Uterus (tissue), 2 donors: ENCODE data around the gene STRA6.

Experiments
- POLR2A ChIP-seq, 2 donors: fragments of 450-650 bp; IDR thresholded peaks; one replicate each; pipeline ENCODE4 v1.6.1; 2016; ENCODE audit warnings: antibody characterized with exemption in 2 of 2, mild to moderate bottlenecking in 1 of 2, moderate library complexity in 1 of 2
- TF ChIP-seq, protein P1 (sequence below), 4 experiments: fragments of 200-600 bp in 2 of 4; fragments of 450-650 bp in 2 of 4; sonication (generic) in 2 of 4; IDR thresholded peaks; one replicate each; pipeline ENCODE4 v1.5.1; 2016 to 2019; ENCODE audit warnings: antibody characterized with exemption in 4 of 4, mild to moderate bottlenecking in 2 of 4, moderate library complexity in 1 of 4

DNA sequence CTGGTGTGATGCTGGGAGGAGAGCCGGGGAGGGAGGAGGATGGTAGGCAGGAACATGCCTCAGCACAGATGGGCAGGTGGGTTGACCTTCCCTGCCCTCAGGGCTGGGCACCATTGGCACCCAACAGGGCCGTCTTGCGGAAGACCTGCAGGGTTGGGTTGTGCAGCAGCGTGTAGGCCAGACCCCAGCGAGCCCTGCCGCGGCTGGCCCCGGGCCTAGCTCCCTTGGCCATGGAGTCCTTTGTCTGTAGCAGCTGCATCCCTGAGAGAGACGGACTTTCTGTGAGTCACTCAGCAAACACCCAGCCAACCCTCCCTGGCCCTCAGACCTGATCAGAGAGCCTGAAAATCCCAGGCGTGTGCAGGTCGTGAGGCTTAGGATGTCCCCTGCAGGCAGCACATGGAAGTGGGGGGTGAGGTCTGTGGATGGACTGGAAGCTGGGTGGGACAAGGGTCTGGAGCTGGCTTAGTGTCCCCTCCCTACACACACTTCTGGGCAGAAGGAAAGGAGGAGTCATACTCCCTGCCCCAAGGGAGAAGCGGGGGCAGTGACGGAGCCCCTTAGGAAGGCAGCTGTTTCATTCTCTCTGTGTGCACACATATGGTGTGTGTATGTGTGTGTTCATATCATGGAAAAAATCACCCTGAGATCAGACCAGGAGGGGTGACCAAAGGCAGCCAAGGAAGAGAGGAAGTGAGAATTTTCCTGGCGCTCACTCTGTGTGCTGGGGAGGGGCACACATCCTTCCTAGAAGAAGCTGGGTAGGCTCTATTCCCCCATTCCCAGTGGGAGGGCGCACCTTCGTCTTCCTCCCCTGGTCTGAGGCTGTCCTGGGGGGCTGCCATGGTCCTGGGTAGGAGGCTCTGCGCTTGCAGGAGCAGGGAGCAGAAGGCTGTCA is 22.4 kb downstream of the STRA6 start:
- TF ChIP-seq, protein P1, sequence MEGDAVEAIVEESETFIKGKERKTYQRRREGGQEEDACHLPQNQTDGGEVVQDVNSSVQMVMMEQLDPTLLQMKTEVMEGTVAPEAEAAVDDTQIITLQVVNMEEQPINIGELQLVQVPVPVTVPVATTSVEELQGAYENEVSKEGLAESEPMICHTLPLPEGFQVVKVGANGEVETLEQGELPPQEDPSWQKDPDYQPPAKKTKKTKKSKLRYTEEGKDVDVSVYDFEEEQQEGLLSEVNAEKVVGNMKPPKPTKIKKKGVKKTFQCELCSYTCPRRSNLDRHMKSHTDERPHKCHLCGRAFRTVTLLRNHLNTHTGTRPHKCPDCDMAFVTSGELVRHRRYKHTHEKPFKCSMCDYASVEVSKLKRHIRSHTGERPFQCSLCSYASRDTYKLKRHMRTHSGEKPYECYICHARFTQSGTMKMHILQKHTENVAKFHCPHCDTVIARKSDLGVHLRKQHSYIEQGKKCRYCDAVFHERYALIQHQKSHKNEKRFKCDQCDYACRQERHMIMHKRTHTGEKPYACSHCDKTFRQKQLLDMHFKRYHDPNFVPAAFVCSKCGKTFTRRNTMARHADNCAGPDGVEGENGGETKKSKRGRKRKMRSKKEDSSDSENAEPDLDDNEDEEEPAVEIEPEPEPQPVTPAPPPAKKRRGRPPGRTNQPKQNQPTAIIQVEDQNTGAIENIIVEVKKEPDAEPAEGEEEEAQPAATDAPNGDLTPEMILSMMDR (IDR thresholded peaks at IDR 0.05) = no peak
- no peak for TF ChIP-seq POLR2A (IDR thresholded peaks at IDR 0.05)
